Hematopoietic multipotent progenitor cell treated with erythropoietin and hydrocortisone succinate and interleukin-3 and kit ligand, for 15 days (in vitro differentiated cells): ENCODE measurements around the gene SNX4.
"Not testable (repeated sequence)": the region's sequence is repeated elsewhere in the genome, so short reads cannot be mapped to it uniquely, and the experiment has no call there.

Experiments used
- DNase-seq: peaks from one replicate; pipeline ENCODE4 v3.0.0-alpha.2; 2015; ENCODE audit warnings: low spot score

SNX4 gene

DNA sequence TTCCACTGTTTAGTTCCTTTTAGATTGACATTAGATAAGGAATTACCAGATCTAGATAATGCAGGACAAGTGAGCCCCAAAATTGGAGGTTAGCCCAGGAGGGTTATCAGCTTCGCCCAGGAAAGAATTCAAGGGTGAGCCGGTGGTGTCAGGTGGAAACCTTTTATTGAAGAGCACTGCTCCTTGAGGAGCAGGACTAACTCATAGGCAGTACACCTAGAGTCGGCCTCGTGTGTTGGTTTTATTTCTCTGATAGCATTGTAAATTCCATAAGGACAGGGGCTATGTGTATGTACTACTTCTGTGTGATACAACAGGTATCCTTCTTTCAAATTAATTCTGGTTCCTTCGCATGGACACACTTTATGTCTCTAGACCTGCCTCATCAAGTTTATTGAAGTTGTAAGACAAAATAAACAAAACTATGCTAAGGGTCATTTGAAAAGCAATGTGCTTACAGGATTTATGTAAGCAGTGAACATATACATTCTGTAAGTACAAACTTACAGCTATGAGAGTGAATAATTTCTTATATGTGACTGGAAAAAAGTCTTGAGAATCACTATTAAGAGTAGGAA, 57.2 kb downstream of the SNX4 start:
- DNase-seq: no peak

DNA sequence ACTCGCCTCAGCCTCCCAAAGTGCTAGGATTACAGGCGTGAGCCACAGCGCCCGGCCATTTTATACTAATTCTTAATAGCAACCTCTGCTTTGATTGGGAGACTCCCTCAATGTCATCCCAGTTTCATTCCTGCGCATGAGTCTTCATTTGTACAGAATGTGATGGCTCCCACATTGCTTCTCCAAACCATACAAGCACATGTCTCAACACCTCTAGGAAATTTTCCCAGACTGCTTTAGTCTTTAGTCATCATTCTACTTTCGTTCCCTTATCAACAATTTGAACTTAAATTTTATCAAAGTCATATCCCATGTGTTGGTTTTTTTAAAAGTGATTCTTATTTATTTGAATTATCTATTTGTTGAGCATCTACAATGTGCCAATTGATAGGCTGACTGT, 58.1 kb downstream of the SNX4 start:
- no peak for DNase-seq

DNA sequence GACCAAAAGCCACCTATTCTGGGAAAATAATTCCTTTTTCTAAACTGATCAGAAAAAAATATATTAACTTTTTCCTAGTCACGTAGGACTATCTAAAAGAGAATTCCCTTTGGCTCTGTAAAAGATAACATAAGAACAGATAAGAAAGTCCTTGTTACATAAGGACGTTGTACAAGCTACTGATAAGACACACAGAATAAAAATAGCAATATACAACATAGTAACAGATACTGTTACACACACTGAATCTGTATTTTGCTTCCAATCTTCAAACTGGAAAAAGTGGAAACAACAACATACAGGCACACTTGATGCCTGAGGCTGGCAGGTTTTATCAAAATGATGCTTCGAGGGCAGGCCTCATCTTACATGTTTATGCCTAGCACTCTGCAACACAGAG, 59.8 kb downstream of the SNX4 start:
- DNase-seq: no peak

DNA sequence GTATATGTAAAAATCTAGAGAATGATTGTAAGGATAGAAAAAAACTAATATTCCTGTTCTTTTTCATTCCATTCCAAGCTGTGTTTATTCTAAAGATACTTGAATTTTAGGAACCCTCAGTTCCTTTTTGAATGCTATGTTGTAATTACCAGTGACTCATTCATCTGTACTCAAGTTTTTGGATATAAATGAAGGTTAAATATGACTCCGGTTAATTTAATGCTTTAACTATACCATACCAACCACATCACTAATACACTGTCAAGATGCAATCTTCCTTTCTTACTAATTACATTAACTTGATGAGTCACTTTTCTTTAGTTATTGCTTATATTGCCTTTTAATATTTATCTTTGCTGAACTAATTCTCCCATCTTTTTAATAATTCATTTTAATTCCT, 76.1 kb downstream of the SNX4 start:
- DNase-seq: no peak

DNA sequence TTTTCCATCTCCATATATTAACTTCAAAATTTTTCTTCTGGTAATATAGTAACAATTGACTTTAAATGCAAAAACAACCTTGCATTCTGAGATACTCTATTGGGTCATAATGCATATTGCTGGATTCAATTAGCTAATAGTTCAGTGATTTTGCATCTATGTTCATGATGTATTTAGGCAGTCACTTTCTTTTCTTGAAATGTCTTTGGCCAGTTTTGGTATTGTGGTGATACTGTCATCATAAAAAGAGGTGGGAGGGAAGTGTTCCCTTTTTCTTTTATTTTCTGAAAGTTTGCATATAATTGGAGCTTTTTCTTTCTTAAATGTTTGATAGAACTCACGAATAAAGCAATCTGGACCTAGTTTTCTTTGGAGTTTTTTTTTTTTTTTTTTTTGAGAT, 77.5 kb downstream of the SNX4 start:
- DNase-seq: no peak

DNA sequence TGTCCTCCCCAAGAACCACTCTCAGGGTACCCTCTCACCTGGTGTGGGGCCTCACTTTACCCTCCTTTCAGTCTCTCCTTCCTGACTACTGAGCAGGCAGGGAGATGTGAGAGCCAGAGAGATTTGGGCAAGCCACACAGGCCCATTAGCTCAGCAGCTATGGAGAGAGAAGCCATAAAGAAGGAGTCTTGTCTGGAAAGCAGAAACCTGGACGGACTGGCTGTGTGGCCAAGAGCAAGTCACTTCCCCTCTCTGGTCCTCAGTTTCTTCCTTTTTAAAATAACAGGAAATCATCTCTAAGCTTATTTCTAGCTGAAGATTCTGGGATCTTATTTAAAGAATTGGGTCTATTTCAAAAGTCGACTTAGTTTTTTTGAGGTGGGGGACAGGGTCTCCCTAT, 79.0 kb downstream of the SNX4 start:
- no peak for DNase-seq

DNA sequence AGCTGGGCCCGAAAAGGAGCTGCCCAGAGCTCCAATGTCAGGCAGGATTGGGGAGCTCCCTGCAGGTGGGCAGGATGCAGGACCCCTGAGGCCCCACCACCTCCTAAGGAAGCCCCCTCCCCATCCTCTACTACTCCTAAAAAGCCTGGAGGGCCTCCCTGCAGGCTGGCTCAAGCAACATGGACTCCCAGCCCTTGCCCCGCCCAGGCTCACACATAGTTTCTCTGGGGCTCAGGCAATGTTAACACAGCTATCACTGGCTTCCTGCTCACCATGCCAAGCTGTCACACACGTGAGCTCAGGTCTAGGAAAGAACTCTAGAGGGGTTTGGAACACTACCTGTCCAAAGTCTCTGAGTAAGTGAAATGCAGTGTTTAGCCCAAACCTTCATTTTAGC, 79.4 kb downstream of the SNX4 start:
- DNase-seq: peak; percentile 39

DNA sequence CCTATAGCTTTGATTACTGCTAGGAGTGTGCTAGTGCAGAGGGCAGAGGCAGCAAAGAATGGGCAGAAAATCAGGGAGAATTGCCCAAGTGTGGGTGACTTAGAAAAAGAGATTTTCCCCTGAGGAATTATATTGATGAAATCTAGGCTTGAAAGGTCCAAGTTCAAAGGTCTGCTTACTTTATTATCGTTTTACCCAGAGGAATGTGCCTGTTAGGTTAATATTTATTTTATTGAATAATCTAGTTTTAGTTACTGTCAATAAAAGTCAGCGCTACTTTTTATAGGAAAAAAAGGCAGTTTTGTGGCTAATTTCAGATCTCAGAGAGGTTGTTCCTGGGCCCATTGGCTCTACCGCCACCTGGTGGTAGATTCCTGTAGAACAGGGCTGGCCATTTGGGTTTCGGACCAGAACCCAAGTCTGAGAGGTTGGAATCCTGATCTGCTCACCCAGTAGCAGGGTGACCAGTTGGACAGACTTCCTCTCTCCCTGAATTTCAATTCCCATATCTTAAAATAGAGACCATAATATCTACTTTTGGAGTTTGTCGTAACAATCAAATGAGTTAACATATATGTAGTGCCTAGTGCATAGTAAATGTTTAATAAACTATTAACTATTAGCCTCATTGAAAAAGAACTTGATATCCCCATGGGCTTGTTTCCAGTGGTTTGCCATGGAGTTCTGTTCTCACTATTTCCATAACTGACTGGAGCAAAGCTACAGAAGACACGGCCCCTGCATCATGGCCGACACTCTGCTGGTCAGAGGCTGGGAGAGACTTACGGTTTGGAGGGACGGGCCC, 82.2 kb downstream of the SNX4 start:
- DNase-seq: peak; percentile 78

DNA sequence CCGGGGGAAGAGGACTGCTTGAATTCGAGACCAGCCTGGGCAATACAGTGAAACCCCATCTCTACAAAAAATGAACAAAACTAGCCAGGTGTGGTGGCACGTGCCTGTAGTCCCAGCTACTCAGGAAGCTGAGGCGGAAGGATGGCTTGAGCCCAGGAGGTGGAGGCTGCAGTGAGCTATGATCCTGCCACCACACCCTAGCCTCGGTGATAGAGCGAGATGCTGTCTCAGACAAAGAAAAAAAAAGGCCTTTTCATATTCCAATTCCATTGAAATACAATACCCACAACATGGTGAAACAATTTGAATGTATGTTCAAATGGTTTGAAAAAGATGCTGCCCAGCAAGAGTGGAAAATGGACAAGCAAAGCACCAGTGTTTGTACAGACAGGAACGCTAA, 83.1 kb downstream of the SNX4 start:
- DNase-seq: no peak

DNA sequence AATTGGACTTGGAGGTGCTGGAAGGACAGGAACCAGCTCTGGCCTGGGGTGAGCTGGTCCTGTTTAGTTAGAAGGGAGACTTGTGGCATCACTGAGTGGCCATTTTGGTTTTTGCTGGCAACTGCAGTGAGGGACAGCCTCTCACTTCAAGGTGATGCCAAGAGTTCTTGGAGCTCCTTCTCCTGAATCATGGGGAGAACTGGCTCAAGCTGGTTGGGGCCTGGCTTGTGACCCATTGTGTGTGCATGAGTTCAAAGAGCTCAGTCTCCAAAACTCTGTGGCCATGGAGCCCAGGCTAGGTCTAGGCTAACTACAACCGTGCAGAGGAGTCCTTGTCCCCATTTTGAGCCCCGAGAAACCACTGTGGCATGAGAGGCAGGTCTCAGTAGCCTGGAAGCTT, 84.8 kb downstream of the SNX4 start:
- DNase-seq: no peak

DNA sequence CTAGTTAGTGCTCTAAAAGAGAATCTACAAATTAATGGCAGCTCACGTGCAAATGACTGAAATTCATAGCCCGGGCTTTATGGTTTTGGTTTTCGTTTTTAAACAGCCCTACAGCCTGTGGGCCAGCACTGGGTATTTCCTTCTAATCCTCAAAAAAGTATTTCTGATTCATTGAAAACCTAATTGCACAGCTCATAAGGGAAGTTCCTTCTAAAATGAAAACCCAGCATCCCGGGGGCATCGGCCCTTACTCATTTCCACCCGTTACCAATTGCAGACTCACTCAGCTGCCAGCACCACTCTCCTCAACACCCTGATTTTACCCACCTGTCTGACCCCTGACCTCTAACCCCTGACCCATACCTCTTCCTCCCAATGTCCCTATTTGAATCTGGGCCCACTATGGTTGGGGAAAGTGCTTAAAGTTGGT, 85.4 kb downstream of the SNX4 start:
- DNase-seq: no peak

DNA sequence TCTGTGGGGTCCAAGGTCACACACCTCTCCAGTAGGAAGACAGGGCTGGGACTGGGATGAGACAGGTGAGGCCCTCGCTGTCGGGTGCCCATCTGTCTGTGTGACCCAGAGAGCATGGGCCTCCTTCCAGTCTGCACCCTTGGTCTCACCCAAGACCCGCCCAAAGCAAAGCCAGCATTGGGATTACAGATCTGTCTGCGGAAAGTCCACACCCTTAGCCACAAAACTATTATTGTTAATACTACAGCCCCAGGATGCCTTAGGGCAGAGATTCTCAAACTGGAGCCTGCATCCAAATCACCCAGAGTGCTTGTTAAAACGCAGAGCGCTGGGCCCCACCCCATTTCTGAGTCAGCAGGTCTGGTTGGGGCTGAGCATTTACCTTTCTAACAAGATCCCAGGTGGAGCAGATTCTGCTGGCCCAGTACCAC, 86.4 kb downstream of the SNX4 start:
- DNase-seq: peak; percentile 59

DNA sequence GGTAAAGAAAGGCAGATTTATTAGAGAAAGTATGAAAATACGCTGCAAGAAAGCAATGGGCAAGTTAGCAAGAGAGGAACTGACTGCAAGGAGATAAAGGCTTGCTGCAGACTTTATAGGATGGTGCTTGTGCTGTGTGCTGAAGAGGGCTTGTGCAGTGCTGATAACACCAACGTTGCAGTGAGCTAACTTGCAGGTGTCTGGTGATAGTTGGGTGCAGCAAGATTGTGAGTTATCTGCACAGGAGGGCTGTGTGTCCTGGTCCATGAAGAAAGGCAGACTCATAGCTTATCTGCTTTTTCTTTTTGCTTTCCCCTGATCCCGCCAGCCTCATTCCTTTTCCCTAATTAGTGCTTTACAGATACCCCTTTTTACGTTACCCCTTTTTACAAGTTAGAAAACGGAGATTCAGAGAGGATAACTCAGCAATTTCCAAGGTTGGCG, 86.9 kb downstream of the SNX4 start:
- peak; percentile 86 for DNase-seq

DNA sequence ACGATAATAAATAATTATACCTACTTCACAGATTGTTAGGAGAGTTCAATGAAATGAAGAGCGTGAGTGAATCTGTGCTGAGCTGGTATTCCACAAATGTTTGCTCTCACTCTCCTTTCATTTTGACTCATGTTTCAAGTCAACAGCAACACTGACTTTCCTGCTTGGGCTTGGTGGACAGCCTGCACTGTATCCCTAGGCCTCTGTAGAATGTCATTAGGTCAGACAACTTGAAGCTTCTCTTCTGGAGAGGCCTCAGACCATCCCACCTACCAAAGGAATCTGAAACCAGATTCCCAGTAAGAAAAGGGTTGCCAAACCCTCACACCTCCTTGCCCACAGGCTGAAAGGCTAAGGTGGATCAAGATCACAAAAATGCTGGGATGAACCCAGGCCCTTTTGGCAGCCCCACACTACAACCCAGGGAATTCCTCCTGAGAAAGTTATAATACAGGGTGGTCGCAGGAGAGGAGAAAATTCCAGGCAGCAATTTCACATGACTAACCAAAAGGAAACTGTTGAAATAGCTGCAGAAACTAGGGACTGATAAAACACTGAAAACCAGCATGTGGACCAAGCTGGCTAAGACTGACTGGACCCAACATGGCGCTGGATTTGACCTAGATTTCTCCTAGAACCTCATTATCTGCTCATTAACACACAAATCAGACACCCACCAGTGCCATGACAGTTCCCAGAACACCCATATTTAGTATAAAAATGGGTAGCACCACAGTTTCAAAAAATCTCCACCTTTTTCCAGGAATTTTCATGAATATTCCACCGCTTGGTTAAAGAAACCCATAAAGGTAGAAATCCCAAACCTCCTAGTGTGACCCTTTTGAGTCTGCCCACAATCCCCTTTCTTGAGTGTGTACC, 87.9 kb downstream of the SNX4 start:
- peak; percentile 64 for DNase-seq

DNA sequence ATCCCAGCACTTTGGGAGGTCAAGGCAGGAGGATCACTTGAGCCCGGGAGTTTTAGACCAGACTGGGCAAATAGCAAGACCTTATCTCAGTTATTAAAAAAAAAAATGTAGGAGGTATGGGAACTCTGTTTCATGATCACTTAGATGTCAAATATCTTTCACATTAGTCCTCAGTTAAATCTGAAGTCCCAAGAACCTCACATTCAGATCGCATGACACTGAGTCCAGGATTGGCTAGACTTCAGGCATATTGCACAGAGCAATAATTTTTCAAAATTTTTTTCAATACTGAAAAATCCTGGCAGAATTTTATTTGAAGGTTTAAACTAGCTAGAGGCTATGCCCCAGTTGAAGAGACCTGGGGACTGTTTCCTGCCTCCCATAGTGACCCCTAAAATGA, 88.6 kb downstream of the SNX4 start:
- no peak for DNase-seq

DNA sequence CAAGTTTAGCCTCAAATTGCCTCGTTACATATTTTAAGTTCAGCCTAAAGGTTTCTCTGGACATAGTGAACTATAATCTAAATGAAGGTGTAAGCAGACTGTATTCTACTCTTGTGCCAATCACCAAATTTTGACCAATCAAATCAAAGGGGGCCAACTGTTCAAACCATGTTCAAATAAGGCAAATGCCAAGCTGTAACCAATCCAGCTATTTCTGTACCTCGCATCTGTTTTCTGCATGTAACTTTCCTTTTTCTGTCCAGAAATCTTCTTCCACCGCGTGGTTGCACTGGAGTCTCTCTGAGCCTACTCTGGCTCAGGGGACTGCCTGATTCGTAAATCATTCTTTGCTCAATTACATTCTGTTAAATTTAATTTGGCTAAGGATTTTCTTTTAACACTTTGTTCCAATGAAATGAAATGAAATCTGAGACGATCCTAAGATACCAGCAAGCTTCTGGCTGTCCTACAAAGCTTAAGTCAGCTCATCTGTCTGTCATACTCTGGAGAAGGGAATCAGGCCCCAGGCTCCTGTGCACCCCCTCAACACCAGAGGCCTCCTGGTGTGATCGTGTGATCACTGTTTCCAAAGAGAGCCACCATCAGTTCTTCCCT, 91.7 kb downstream of the SNX4 start:
- DNase-seq: no peak

DNA sequence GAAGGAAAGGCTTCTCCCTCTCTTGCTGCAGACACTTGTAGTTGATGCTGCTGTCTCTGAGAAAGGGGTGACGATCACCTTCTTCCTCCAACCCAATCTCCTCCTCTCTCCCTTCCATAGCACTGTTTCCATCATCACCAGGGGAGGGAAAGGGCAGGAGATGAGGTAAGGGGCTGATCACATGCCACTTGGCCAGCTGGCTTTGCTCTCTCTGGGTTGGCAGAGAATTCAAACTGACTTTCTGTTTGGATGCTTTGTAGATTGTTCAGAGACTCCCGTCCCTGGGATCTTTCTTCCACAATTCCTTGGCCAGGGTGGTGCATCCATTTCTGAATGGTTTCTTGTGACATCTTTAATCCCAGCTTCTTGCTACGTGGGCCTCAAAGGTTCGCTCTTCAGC, 101.7 kb downstream of the SNX4 start:
- DNase-seq: no peak

DNA sequence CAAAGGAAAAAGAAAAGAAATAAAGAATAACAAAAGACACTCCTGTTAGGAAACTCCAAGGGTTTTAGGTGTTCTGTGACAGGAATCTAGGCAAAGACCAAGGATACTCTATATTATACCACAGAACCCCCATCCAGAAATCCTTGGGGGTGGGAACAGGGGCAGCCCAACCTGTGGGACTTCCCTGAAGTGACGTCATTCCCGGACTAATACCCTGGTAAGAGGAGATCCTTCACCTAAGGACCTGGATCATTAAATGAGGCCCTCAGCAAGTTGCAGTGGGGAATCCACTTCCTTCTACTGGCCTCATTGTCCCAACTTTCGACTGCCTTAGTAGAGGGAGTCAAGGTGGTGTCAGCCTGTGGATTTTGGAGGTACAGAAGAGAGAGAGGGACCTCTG, 103.8 kb downstream of the SNX4 start:
- DNase-seq: no peak

DNA sequence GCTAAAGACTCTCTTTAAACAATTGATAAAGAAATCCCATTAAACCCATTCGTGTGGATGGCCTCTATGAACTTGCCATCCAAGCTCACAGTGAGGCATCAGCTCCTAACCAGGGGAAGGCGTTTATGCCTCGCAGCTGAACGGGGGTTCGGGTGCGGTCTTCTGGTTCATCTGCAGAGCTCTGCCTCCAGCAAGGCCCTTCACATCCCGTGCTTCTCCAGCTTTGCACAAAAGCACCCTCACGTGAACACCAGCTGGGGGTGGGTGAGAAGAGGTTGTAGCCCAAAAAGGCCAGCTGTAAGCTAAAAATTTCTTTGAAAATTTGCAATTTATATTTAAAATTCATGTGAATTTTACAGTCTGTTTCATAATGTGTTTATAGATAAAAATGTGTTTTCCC, 105.3 kb downstream of the SNX4 start:
- DNase-seq: no peak

DNA sequence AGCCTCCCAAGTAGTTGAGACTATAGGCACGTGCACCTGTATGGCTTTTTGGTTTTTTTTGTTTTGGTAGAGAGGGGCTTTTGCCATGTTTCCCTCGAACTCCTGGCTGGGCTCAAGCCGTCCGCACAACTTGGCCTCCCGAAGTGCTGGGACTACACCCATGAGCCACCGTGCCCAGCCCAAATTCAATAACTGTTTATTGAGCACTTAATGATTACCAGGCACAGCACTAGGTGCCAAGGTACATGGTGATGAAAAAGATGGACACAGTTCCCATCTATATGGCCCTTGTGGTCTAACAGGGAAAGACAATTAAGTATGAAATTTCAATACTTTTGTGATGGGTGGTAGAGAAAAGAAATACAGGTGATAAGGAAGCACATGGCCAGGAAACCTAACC, 109.1 kb downstream of the SNX4 start:
- no peak for DNase-seq

DNA sequence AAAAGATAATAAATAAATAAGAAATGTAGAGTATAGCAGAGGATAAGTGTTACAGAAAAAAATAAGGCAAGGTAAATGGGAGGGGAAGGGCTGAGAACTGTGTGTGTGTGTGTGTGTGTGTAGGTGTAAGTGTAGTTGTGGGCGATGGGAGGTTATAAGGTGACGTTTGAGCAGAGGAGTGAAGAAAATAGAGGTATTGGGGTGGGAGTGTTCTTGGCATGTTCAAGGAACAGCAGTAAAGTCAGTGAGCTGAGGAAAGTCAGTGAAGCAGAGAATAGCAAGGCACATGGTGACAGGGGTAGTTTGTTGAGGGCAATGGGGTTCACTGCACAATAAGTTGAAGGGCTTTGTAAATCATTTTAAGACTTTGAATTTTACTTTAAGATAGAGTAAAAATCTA, 113.9 kb downstream of the SNX4 start:
- no peak for DNase-seq

DNA sequence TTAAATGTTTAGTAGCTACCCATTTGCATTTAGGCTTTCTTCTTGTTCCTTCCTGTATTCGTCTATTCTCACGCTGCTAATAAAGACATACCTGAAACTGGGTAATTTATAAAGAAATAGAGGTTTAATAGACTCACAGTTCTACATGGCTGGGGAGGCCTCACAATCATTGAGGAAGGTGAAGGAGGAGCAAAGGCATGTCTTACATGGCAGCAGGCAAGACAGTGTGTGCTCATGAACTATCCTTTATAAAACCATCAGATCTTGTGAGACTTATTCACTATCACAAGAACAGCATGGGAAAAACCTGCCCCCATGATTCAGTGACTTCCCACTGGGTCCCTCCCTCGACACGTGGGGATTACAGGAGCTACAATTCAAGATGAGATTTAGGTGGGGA, 114.5 kb downstream of the SNX4 start:
- DNase-seq: not testable (repeated sequence)

DNA sequence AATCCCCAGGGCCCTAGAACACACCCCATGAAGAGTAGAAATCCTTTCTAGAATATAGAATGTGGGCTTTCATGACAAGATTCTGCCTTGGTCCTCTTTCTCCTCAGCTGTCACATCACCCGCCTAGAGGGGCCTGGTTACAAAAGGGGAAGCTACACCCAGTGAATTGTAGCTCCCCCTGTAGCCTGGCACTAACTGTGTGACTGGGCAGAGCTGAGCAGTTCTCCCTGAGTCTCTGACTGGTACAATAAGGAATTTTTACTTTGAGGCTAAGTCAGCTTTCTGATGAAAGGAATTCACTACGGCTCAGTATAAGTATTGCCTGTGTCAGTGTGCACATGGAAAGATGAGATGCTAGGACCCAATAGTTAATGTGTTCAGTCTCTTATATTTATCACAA, 116.2 kb downstream of the SNX4 start:
- DNase-seq: no peak
